H1 (cell line): Measurements from ENCODE around the gene TAX1BP3. TPM values are rescaled to one million over a fixed set of nuclear protein-coding genes. Genes with fewer than 3 reads are reported as not detected.

Source experiments
- ASH2L ChIP-seq: fragments of 200-600, 300-600 bp; sonication (generic); IDR thresholded peaks from one replicate; pipeline ENCODE4 v1.7.1; 2017; ENCODE audit warnings: low read length
- E2F6 ChIP-seq: IDR thresholded peaks from 2 replicates; pipeline ENCODE4 v1.6.1; 2012; ENCODE audit warnings: inconsistent platforms
- POU5F1 ChIP-seq: IDR thresholded peaks from 2 replicates; pipeline ENCODE4 v1.6.1; 2011; ENCODE audit warnings: low read depth, mild to moderate bottlenecking, low read length, moderate library complexity
- SRF ChIP-seq: IDR thresholded peaks from 2 replicates; pipeline ENCODE4 v1.6.1; 2011; ENCODE audit warnings: mild to moderate bottlenecking, low read depth, low read length, moderate library complexity
- TCF12 ChIP-seq: IDR thresholded peaks from 2 replicates; pipeline ENCODE4 v1.6.1; 2011; ENCODE audit warnings: low read depth, mild to moderate bottlenecking, low read length
- polyA plus RNA-seq, 7 experiments: library from polyadenylated mRNA; depleted of rRNA in 3 of 7; stranded (reverse) in 5 of 7; unstranded in 2 of 7; fragments of >200 nt in 5 of 7; fragments of 200-250 nt in 2 of 7; gene quantifications; 1 replicate in 5 of 7; 2 replicates in 1 of 7; 4 replicates in 1 of 7; pipeline versions ENCODE4 v1.2.1 to v1.2.3, GENCODE V29; 2011 to 2013; ENCODE audit warnings: missing spikeins in 2 of 7, mixed read lengths in 2 of 7
- total RNA-seq: library from RNA; stranded (reverse); fragmentation: NEBNext Ultra II Directional; extraction: Animal tissue kit (Norgen Biotek cat#: 25700); gene quantifications from 2 replicates; pipeline ENCODE4 v1.2.1, GENCODE V29; 2021

The TAX1BP3 gene
- total and polyA plus RNA-seq, 2 of the 8 experiments (the other 6 are each of a cell fraction or from before 2014, with no cell fraction given), result 65.3 to 81.8 TPM

GRCh38 chr17:3672571-3672970 lies 4.2 kb upstream of the TAX1BP3 start (continued):
- TF ChIP-seq E2F6 (no peak), TCF12 (no peak), SRF (no peak), ASH2L (no peak), POU5F1 (no peak)
